ENCODE data around the gene MAGEA2. TPM values are rescaled to one million over a fixed set of nuclear protein-coding genes. Genes with fewer than 3 reads are reported as not detected.
"Not testable (repeated sequence)": the region's sequence is repeated elsewhere in the genome, so short reads cannot be mapped to it uniquely, and the experiment has no call there.

The MAGEA2 gene
- total RNA-seq (2014; rRNA removed; shearing (Covaris generic)) = not detected in 2 replicates
- not detected in 2 replicates for polyA plus RNA-seq (2016; fragmentation: Nextera tagmentation; extraction: Ambion mirVana)

GRCh38 chrX:152753686-152754650 lies at the start of gene MAGEA2:
Gene MAGEA2 (minus strand): TSS chrX:152753842. CDS start chrX:152751363, 2,479 bp downstream.
- H3K27ac ChIP-seq; H3K4me2 ChIP-seq (ENCODE audit: unreplicated experiment); H3K9me2 ChIP-seq (ENCODE audit: insufficient read depth); in situ Hi-C loops (cut with MboI); H3F3A ChIP-seq (ENCODE audit: insufficient read depth); H3K36me3 ChIP-seq (ENCODE audit: low read depth); H3K9ac ChIP-seq; H3K27me3 ChIP-seq (replicated peaks; ENCODE audit: insufficient read depth); H3K79me2 ChIP-seq (ENCODE audit: insufficient read depth); H3K9me3 ChIP-seq (ENCODE audit: low read depth); H3K4me3 ChIP-seq; DNase-seq; H2AFZ ChIP-seq; H3K4me1 ChIP-seq (ENCODE audit: insufficient read depth); H4K20me1 ChIP-seq (ENCODE audit: insufficient read depth): not testable (repeated sequence)
- no CpG with 5 or more reads among the region's 35 CpGs for WGBS, 2 experiments (ENCODE audit: low coverage in 1 of 2, low lambda C conversion rate in 2 of 2, missing lambda C conversion rate in 2 of 2)

- DNase-seq = no peak
- 0% methylated on average over 1 of the region's 1 CpG for WGBS, 2 experiments (ENCODE audit: low coverage in 1 of 2, low lambda C conversion rate in 2 of 2, missing lambda C conversion rate in 2 of 2)
- Histone ChIP-seq H3K36me3 (ENCODE audit: low read depth) (no peaks in the 10 kb centered on the region), H3K27me3 (replicated peaks; ENCODE audit: insufficient read depth) (no peaks in the 10 kb centered on the region), H3F3A (ENCODE audit: insufficient read depth) (no peaks in the 10 kb centered on the region), H3K9ac (no peak overlapping the region), H3K4me3 (no peak overlapping the region), H3K4me2 (ENCODE audit: unreplicated experiment) (no peak overlapping the region), H3K79me2 (ENCODE audit: insufficient read depth) (no peaks in the 10 kb centered on the region), H4K20me1 (ENCODE audit: insufficient read depth) (no peaks in the 10 kb centered on the region), H3K9me2 (ENCODE audit: insufficient read depth) (no peaks in the 10 kb centered on the region), H3K4me1 (ENCODE audit: insufficient read depth) (no peaks in the 10 kb centered on the region), H3K27ac (no peak overlapping the region), H2AFZ (no peak overlapping the region), H3K9me3 (ENCODE audit: low read depth) (no peaks in the 10 kb centered on the region)
- TF ChIP-seq EZH2 (IDR thresholded peaks at IDR 0.05; ENCODE audit: insufficient read depth, poor library complexity, severe bottlenecking) (no peak), EZH2phosphoT487 (IDR thresholded peaks at IDR 0.05; ENCODE audit: insufficient read depth, low read depth) (no peak)
- in situ Hi-C loops (cut with MboI) = no loop called here
These were observed 45.3 kb upstream of the MAGEA2 start for GRCh38 chrX:152798945-152799344.

GRCh38 chrX:152787062-152787461 lies 33.4 kb upstream of the MAGEA2 start:
- H3K4me1 ChIP-seq (ENCODE audit: insufficient read depth); H3K4me3 ChIP-seq; H3K27me3 ChIP-seq (replicated peaks; ENCODE audit: insufficient read depth): not testable (repeated sequence)

GRCh38 chrX:152769549-152770289 lies 16.1 kb upstream of the MAGEA2 start, which contains the start of gene MAGEA6:
Gene MAGEA6 (minus strand): TSS chrX:152769689. CDS start chrX:152767650, 2,039 bp downstream.
- H3K9me2 ChIP-seq (ENCODE audit: insufficient read depth); H3K9me3 ChIP-seq (ENCODE audit: low read depth); H3K27me3 ChIP-seq (replicated peaks; ENCODE audit: insufficient read depth); H3K4me3 ChIP-seq; H2AFZ ChIP-seq; H3K4me1 ChIP-seq (ENCODE audit: insufficient read depth); H3F3A ChIP-seq (ENCODE audit: insufficient read depth); in situ Hi-C loops (cut with MboI); H3K36me3 ChIP-seq (ENCODE audit: low read depth); DNase-seq; H3K9ac ChIP-seq; H3K79me2 ChIP-seq (ENCODE audit: insufficient read depth); H4K20me1 ChIP-seq (ENCODE audit: insufficient read depth); H3K4me2 ChIP-seq (ENCODE audit: unreplicated experiment); H3K27ac ChIP-seq: not testable (repeated sequence)
- no CpG with 5 or more reads among the region's 29 CpGs for WGBS, 2 experiments (ENCODE audit: low coverage in 1 of 2, low lambda C conversion rate in 2 of 2, missing lambda C conversion rate in 2 of 2)

More at GRCh38 chrX:152787062-152787461, 33.4 kb upstream of the MAGEA2 start:
- H4K20me1 ChIP-seq (ENCODE audit: insufficient read depth); H2AFZ ChIP-seq; H3F3A ChIP-seq (ENCODE audit: insufficient read depth); H3K9me3 ChIP-seq (ENCODE audit: low read depth); DNase-seq; H3K9ac ChIP-seq; H3K79me2 ChIP-seq (ENCODE audit: insufficient read depth); in situ Hi-C loops (cut with MboI); H3K9me2 ChIP-seq (ENCODE audit: insufficient read depth); H3K36me3 ChIP-seq (ENCODE audit: low read depth); H3K27ac ChIP-seq; H3K4me2 ChIP-seq (ENCODE audit: unreplicated experiment): not testable (repeated sequence)
- WGBS, 2 experiments (ENCODE audit: low coverage in 1 of 2, low lambda C conversion rate in 2 of 2, missing lambda C conversion rate in 2 of 2) = no CpG with 5 or more reads among the region's 3 CpGs

GRCh38 chrX:152766562-152766961 lies 12.9 kb upstream of the MAGEA2 start:
- WGBS, 2 experiments (ENCODE audit: low coverage in 1 of 2, low lambda C conversion rate in 2 of 2, missing lambda C conversion rate in 2 of 2) = 12 to 29% methylated on average over 5 to 8 of the region's 9 CpGs
- in situ Hi-C loops (cut with MboI); H4K20me1 ChIP-seq (ENCODE audit: insufficient read depth); H3K9me2 ChIP-seq (ENCODE audit: insufficient read depth); H3K79me2 ChIP-seq (ENCODE audit: insufficient read depth); H3K4me1 ChIP-seq (ENCODE audit: insufficient read depth); H3K4me3 ChIP-seq; H3K9me3 ChIP-seq (ENCODE audit: low read depth); H3K36me3 ChIP-seq (ENCODE audit: low read depth); H3K4me2 ChIP-seq (ENCODE audit: unreplicated experiment); H2AFZ ChIP-seq; H3K9ac ChIP-seq; H3F3A ChIP-seq (ENCODE audit: insufficient read depth); DNase-seq; H3K27me3 ChIP-seq (replicated peaks; ENCODE audit: insufficient read depth); H3K27ac ChIP-seq: not testable (repeated sequence)

- H3K9ac ChIP-seq; H4K20me1 ChIP-seq (ENCODE audit: insufficient read depth); H3K4me3 ChIP-seq; H2AFZ ChIP-seq; H3K27ac ChIP-seq; in situ Hi-C loops (cut with MboI); H3K9me3 ChIP-seq (ENCODE audit: low read depth); H3K4me1 ChIP-seq (ENCODE audit: insufficient read depth); H3K36me3 ChIP-seq (ENCODE audit: low read depth); H3K4me2 ChIP-seq (ENCODE audit: unreplicated experiment); H3K27me3 ChIP-seq (replicated peaks; ENCODE audit: insufficient read depth); H3K79me2 ChIP-seq (ENCODE audit: insufficient read depth); H3F3A ChIP-seq (ENCODE audit: insufficient read depth); DNase-seq; H3K9me2 ChIP-seq (ENCODE audit: insufficient read depth): not testable (repeated sequence)
- WGBS, 2 experiments (ENCODE audit: low coverage in 1 of 2, low lambda C conversion rate in 2 of 2, missing lambda C conversion rate in 2 of 2) = 41% methylated on average over 4 of the region's 7 CpGs; no CpG with 5 or more reads in 1 of the 2 experiments
These were observed 7.9 kb upstream of the MAGEA2 start for GRCh38 chrX:152761582-152761981.

All from GM23248 (cell line).